ENCODE data around the gene PLEKHA7. TPM values are rescaled to one million over a fixed set of nuclear protein-coding genes. Genes with fewer than 3 reads are reported as not detected.
"Not testable (repeated sequence)": the region's sequence is repeated elsewhere in the genome, so short reads cannot be mapped to it uniquely, and the experiment has no call there.

PLEKHA7 gene
- polyA plus RNA-seq, 6 donors from 2014 or later: 0.15 to 0.16 TPM; not detected in 4

DNA sequence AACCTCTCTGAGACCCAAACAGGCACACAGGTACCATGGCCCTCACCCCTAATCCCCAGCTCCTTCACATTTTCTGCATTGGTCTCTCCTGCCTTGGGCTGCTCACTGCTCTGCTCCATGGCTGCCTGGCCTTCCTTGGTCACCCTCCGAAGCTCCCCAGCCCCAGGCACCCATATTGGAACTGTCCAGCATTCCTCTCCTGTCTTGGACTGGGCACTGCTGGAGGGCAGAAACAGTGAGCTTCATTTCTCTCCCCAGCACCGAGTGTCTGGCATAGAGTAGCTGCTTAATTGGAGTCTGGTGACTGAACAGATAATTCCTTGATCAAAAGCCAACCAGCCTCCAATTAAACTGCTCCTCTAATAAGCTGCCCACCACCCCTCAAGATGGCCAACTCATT lies 13.2 kb downstream of the PLEKHA7 start:
- H3K27me3 Mint-ChIP-seq: no peaks in the 10 kb centered on the region
- ATAC-seq (ENCODE audit: low read depth in 2 of 2) (no peak), DNase-seq (no peak)
- H3K36me3 Mint-ChIP-seq: peaks cover 0 to 6% of the 10 kb centered on the region in 2 donors
- H3K9me3 Mint-ChIP-seq: no peaks in the 10 kb centered on the region
- H3K27ac Mint-ChIP-seq: no peak overlapping the region
- no peaks in the 10 kb centered on the region for H3K4me1 Mint-ChIP-seq
- H3K4me3 Mint-ChIP-seq: no peak overlapping the region

DNA sequence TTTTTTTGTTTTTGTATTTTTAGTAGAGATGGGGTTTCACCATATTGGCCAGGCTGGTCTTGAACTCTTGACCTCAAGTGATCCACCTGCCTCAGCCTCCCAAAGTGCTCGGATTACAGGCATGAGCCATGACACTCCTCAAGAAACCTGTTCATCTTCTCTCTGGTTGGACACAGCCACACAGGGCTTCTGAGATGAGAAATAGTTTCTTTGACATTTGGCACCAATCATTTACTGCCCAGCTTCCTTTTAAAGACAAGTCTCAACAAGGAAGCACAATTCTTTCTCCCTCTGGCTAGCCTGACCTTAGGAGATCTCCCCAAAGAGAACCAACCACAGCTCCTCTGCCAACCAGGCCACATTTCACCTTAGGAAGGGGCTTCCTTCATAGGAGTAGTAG lies 14.0 kb downstream of the PLEKHA7 start:
- H3K27me3 Mint-ChIP-seq; H3K27ac Mint-ChIP-seq; H3K36me3 Mint-ChIP-seq; DNase-seq; H3K4me1 Mint-ChIP-seq; ATAC-seq (ENCODE audit: low read depth in 2 of 2); H3K9me3 Mint-ChIP-seq; H3K4me3 Mint-ChIP-seq: not testable (repeated sequence)

DNA sequence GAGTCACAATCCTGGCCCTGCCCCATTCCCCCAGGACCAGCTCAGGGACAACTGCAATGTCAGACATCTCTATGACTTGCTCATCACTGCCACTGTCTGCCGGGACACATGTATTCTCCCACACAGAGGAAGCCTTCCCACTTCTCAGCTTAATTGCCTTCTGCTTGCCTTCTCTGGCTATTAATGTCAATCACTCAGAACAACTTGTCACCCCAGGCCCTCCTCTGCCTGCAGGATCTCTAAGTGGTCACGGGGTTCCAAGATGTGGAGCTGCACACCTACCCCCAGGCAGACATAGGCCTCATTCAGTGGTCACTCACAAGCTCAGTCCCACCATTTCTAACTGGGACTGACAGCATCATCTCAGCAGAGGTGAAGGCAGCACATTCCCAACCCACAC lies 15.1 kb downstream of the PLEKHA7 start:
- H3K36me3 Mint-ChIP-seq: no peaks in the 10 kb centered on the region
- no peaks in the 10 kb centered on the region for H3K4me1 Mint-ChIP-seq
- no peak overlapping the region for H3K27ac Mint-ChIP-seq
- H3K9me3 Mint-ChIP-seq: no peaks in the 10 kb centered on the region
- DNase-seq (no peak), ATAC-seq (ENCODE audit: low read depth in 2 of 2) (no peak)
- H3K4me3 Mint-ChIP-seq: no peak overlapping the region
- H3K27me3 Mint-ChIP-seq: no peaks in the 10 kb centered on the region

DNA sequence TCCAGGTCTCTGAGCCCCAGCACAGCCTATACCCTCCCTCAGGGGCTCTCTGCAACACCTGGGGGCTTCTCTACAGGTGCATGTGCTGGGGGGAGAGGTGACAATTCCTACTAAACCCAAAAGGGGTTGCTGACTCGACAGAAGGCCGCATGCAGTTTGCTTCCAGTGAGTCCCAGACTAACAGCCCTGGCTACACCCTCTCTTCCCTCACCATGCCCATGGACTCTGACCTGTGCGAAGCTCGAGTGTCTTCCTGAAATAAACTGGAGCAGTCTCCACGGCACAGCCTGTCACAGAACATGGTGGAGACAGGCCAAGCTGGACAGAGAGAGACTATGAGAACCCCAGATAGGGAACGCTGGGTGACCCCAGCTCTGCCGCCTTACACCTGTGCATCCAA lies 16.6 kb downstream of the PLEKHA7 start:
- Mint-ChIP-seq H3K27me3 (no peaks in the 10 kb centered on the region), H3K36me3 (no peaks in the 10 kb centered on the region), H3K9me3 (peaks cover 0 to 1% (median 0%) of the 10 kb centered on the region in 7 donors), H3K27ac (no peak overlapping the region), H3K4me3 (no peak overlapping the region), H3K4me1 (no peaks in the 10 kb centered on the region)
- no peak for DNase-seq
- no peak for ATAC-seq (ENCODE audit: low read depth in 2 of 2)

DNA sequence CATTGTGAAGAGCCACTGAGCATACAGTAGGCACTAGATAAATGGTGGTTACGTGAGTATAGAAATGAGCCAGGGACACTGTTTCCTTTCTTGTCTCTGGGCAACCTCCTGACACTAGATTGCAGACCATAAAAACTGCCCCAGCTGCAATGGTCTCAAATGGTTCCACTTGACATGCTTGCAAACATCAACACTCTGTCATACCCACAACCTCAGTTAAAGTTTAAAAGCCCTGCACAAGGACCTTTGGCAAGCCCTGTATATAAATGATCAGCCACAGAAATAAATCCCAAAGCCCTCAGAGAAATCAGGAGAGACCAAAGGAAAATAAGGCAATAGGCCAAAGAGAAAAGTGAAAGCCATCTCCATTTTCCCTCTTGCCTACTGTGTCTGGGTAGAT lies 20.7 kb downstream of the PLEKHA7 start:
- no peak overlapping the region for H3K4me3 Mint-ChIP-seq
- peaks cover 0 to 1% (median 0%) of the 10 kb centered on the region in 7 donors for H3K9me3 Mint-ChIP-seq
- H3K36me3 Mint-ChIP-seq: no peaks in the 10 kb centered on the region
- H3K27ac Mint-ChIP-seq: no peak overlapping the region
- H3K27me3 Mint-ChIP-seq: no peaks in the 10 kb centered on the region
- no peak for DNase-seq
- H3K4me1 Mint-ChIP-seq: no peaks in the 10 kb centered on the region
- no peak for ATAC-seq (ENCODE audit: low read depth in 2 of 2)

DNA sequence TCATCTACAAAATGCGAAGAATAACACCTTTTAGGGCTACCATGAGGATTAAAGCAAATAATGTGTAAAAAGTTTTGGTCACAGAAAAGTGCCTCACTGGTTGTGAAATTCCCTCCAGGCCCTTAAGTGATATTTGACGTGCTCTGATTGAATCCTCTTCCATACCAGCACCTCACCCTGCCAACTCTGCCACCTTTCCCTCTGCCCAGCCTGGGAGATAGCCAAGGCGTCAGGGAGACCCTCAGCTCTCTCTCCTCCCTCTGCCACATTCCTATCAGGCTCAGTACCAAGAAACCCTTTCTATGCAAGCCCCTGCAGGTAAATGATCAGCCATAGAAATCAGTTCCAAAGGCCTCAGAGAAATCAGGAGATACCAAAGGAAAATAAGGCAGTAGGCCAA lies 21.4 kb downstream of the PLEKHA7 start:
- Mint-ChIP-seq H3K27ac (peak overlapping the region in 1 of 6 donors; percentile 78), H3K9me3 (peaks cover 0 to 2% (median 0%) of the 10 kb centered on the region in 7 donors), H3K4me1 (peaks cover 0 to 4% (median 0%) of the 10 kb centered on the region in 3 donors), H3K4me3 (no peak overlapping the region), H3K36me3 (no peaks in the 10 kb centered on the region), H3K27me3 (no peaks in the 10 kb centered on the region)
- DNase-seq (no peak), ATAC-seq (ENCODE audit: low read depth in 2 of 2) (no peak)

DNA sequence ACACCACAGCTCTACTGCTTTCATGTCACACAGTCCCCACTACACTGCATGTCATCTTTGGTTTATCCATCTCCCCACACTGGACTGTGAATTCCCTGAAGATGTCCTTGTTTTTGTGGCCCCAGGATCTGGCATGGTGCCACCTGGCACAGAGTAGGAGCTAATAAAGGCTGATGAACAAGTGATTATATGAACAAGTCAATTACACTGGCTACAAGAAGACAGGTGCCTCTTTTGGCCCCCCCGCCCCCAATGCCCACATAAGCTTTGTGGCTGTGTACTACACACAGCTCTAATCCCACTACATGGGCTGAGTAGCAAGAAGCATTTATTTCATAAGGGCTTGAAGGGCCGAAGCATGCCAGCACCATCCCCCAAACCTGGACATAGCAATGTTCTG lies 24.7 kb downstream of the PLEKHA7 start:
- no peak overlapping the region for H3K4me3 Mint-ChIP-seq
- H3K9me3 Mint-ChIP-seq: peaks cover 0 to 10% (median 2%) of the 10 kb centered on the region in 7 donors
- peaks cover 0 to 4% of the 10 kb centered on the region in 2 donors for H3K36me3 Mint-ChIP-seq
- no peak overlapping the region for H3K27ac Mint-ChIP-seq
- ATAC-seq (ENCODE audit: low read depth in 2 of 2): no peak
- DNase-seq: no peak
- peaks cover 17 to 25% (median 20%) of the 10 kb centered on the region in 3 donors for H3K4me1 Mint-ChIP-seq
- H3K27me3 Mint-ChIP-seq: no peaks in the 10 kb centered on the region

DNA sequence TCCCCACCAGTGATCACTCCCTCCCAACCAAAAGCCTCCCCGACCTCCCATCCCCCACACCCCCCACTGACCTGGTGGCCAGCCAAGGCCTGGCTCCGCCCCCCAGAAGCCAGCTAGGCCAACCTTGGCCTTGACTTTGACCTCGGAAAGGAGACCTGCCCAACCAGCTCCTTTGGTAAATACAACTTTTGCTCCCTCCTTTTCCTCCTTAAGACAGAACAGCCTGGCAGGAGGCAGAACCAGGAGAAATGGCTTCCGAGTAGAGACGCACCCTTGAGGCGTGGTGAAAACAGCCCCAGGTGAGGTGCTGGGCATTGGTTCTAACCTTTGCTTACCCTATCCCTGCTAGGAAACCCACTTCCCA lies 27.0 kb downstream of the PLEKHA7 start:
- peaks cover 0 to 4% of the 10 kb centered on the region in 2 donors for H3K36me3 Mint-ChIP-seq
- H3K4me1 Mint-ChIP-seq: peaks cover 20 to 25% (median 22%) of the 10 kb centered on the region in 3 donors
- DNase-seq (no peak), ATAC-seq (ENCODE audit: low read depth in 2 of 2) (no peak)
- H3K27ac Mint-ChIP-seq: peak overlapping the region in 4 of 6 donors; percentile 34 to 97 (median 62)
- H3K27me3 Mint-ChIP-seq: no peaks in the 10 kb centered on the region
- H3K9me3 Mint-ChIP-seq: peaks cover 0 to 10% (median 2%) of the 10 kb centered on the region in 7 donors
- peak overlapping the region in 3 of 8 donors; percentile 9 to 38 (median 15) for H3K4me3 Mint-ChIP-seq

DNA sequence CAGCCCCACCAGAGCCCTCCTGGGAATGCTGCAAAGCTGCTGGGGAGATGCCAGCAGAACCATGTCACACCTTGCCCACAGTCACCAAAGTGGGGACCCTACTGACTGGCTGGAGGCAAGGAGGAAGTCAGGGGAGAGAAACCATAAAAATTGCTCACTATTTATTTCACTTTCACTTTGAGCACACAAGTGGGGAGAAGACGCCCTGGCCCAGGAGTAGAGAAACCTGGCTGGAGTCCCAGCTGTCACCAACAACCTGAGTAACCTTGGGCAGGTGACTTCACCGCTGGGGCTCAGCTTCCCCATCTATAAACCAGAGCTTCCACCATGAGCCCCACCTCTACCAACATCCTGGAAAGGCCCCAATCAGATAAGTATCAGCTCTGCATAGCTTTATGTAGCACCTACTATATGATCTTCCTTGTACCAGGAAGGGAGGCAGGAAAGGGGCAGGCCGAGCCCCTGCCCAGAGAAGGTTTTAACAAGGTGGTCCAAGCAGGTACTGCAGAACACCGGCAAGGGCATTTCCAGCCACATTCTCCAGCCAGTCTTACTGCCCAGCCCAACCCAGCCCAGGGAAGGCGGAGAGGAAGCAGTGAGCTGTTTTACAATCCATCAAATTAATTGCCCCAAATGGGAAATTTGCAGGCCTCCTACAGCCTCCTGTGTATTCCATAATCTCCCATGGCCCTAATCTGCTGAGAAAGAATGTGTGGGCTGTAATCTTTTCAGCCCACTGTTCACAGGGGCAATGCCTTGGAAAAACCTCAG lies 27.6 kb downstream of the PLEKHA7 start:
- peak overlapping the region in 7 of 8 donors; percentile 44 to 77 (median 59) for H3K4me3 Mint-ChIP-seq
- H3K36me3 Mint-ChIP-seq: peaks cover 0 to 4% of the 10 kb centered on the region in 2 donors
- peak overlapping the region in 5 of 6 donors; percentile 10 to 90 (median 65) for H3K27ac Mint-ChIP-seq
- ATAC-seq (ENCODE audit: low read depth in 2 of 2) (peak; percentile 76 to 89), DNase-seq (peak; percentile 17)
- no peaks in the 10 kb centered on the region for H3K27me3 Mint-ChIP-seq
- H3K4me1 Mint-ChIP-seq: peaks cover 20 to 25% (median 22%) of the 10 kb centered on the region in 3 donors
- peaks cover 0 to 10% (median 2%) of the 10 kb centered on the region in 7 donors for H3K9me3 Mint-ChIP-seq

DNA sequence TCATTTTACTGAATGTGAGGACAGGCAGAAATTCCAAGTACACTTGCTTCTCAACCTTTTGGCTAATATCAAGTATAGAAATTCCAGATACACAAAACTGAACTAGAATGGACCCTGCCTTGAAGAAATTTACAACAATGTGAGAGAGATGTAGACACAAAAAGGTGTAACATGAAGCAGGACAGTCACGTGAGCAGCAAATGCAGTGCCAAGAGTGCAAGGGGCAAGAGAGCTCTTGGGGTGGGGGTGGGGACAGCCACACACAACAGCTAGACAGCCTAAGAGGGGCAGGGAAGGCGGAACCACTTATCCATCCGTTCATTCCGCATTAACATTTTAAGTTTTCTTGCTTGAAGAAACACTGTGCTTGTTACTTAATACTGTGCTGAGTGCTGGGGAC lies 28.9 kb downstream of the PLEKHA7 start:
- DNase-seq (no peak), ATAC-seq (ENCODE audit: low read depth in 2 of 2) (no peak)
- H3K9me3 Mint-ChIP-seq: peaks cover 0 to 10% (median 2%) of the 10 kb centered on the region in 7 donors
- no peaks in the 10 kb centered on the region for H3K27me3 Mint-ChIP-seq
- H3K27ac Mint-ChIP-seq: peak overlapping the region in 4 of 6 donors; percentile 25 to 65 (median 48)
- H3K4me3 Mint-ChIP-seq: no peak overlapping the region
- peaks cover 0 to 4% of the 10 kb centered on the region in 2 donors for H3K36me3 Mint-ChIP-seq
- peaks cover 20 to 25% (median 22%) of the 10 kb centered on the region in 3 donors for H3K4me1 Mint-ChIP-seq

DNA sequence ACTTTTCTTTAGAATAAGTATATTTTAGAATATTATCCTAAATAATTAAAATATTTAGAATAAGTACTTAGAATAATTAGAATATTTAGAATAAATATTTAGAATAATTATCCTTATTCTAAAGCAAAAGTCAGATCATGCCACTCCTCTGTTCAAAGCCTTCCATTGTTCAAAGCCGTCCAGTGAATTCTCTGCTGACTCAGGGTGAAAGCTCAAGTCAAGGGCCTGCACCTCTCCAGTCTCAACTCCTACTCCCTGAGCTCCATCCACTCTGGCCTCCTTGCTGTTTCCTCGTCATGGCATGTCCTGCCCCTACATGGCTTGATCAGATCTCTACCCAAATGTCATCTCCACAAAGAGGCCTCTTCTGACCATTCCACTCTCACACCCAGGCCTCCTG lies 30.0 kb downstream of the PLEKHA7 start:
- no peak for DNase-seq

DNA sequence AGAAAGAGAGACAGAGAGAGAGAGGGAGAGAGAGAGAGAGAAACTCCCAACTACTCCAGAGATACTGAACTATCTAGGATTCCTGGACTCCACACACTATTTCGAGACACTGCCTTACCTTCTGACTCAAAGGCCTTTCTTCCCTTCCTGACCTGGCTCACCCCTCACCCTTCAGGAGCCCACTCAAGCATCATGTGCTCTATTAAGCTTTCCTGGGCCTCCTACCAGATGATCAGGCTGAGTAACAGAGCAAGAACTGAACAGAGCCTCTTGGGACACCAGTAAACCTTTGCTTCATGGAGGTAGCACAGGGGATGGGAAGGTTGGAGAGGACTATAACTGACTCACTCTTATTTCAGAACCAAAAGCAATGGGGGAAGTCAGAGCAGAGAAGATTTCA lies 31.4 kb downstream of the PLEKHA7 start:
- Mint-ChIP-seq H3K4me1 (peaks cover 20 to 22% (median 20%) of the 10 kb centered on the region in 3 donors), H3K4me3 (no peak overlapping the region), H3K27me3 (no peaks in the 10 kb centered on the region), H3K27ac (peak overlapping the region in 1 of 6 donors; percentile 57), H3K36me3 (peaks cover 0 to 4% of the 10 kb centered on the region in 2 donors), H3K9me3 (peaks cover 0 to 10% (median 0%) of the 10 kb centered on the region in 7 donors)
- DNase-seq (no peak), ATAC-seq (ENCODE audit: low read depth in 2 of 2) (no peak)

More for the DNA sequence above, 30.0 kb downstream of the PLEKHA7 start:
- H3K9me3 Mint-ChIP-seq: peaks cover 0 to 10% (median 2%) of the 10 kb centered on the region in 7 donors
- no peaks in the 10 kb centered on the region for H3K27me3 Mint-ChIP-seq
- no peak overlapping the region for H3K27ac Mint-ChIP-seq
- H3K36me3 Mint-ChIP-seq: peaks cover 0 to 4% of the 10 kb centered on the region in 2 donors
- no peak overlapping the region for H3K4me3 Mint-ChIP-seq
- ATAC-seq (ENCODE audit: low read depth in 2 of 2): no peak
- H3K4me1 Mint-ChIP-seq: peaks cover 20 to 25% (median 22%) of the 10 kb centered on the region in 3 donors

DNA sequence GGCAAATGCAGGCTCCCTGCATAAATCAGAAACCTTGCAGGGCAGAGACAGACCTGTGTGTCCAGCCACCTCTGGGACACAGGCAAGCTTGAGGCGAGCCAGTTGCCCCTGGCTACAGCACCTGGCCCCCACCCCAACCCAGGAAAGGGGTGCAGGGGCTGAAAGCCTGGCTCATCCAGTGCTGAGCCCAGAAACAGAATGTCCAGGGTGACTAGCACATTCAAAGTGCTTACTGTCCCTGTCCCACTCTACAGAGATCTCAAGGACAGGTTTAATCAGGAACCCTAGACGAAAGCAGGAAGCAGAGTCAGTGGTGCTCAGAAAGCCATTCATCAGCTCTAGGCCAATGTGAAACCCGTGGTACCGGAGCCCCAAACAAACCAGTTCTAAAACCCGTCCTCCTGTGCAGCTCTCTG lies 31.9 kb downstream of the PLEKHA7 start:
- ATAC-seq (ENCODE audit: low read depth in 2 of 2): no peak
- Mint-ChIP-seq H3K4me1 (peaks cover 15 to 17% (median 16%) of the 10 kb centered on the region in 3 donors), H3K9me3 (peaks cover 0 to 6% (median 0%) of the 10 kb centered on the region in 7 donors), H3K27me3 (peaks cover 0 to 4% (median 0%) of the 10 kb centered on the region in 3 donors), H3K27ac (peak overlapping the region in 1 of 6 donors; percentile 57), H3K36me3 (peaks cover 0 to 4% of the 10 kb centered on the region in 2 donors), H3K4me3 (no peak overlapping the region)
- no peak for DNase-seq

DNA sequence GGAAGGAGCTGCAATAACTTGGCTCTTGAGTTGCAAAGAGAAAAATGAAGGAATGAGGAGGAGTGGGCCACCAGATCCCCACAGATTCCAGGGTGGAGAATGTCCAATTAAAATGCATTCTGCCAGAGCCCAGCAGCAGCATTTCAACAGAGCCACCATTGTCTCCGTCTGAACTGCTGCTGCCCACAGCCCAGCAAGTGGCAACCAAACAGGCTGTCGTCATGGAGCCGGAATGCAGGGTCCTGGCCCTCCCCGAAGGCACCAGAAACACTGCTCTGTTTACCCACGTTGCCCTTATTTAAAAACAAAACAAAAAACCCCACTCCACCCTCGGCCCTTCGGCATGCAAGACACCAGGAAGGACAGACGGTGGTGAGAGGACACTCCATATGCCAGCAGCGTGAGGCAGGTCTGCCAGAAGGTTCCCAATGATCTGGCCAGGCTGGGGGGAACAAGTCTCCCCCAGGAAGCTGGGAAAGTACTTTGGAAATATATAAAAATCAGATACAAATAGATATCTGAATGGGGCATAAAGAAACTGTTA lies 32.5 kb downstream of the PLEKHA7 start:
- H3K4me1 Mint-ChIP-seq: peaks cover 11 to 16% (median 16%) of the 10 kb centered on the region in 3 donors
- H3K4me3 Mint-ChIP-seq: no peak overlapping the region
- DNase-seq: no peak
- peaks cover 0 to 9% (median 0%) of the 10 kb centered on the region in 3 donors for H3K27me3 Mint-ChIP-seq
- no peak for ATAC-seq (ENCODE audit: low read depth in 2 of 2)
- peaks cover 0 to 4% of the 10 kb centered on the region in 2 donors for H3K36me3 Mint-ChIP-seq
- H3K9me3 Mint-ChIP-seq: peaks cover 0 to 6% (median 0%) of the 10 kb centered on the region in 7 donors
- H3K27ac Mint-ChIP-seq: no peak overlapping the region
